Measurements from ENCODE around the gene GALNT14.

The GALNT14 gene

GRCh38 chr2:30865243-30865642 lies 273.0 kb downstream of the GALNT14 start:
- DNase-seq: no peak
- TF ChIP-seq EZH2phosphoT487 (IDR thresholded peaks at IDR 0.05; ENCODE audit: low read length): no peak
- no peak for TF ChIP-seq EZH2 (optimal IDR thresholded peaks at IDR 0.05; ENCODE audit: low read depth, low read length)
- TF ChIP-seq, protein P1, sequence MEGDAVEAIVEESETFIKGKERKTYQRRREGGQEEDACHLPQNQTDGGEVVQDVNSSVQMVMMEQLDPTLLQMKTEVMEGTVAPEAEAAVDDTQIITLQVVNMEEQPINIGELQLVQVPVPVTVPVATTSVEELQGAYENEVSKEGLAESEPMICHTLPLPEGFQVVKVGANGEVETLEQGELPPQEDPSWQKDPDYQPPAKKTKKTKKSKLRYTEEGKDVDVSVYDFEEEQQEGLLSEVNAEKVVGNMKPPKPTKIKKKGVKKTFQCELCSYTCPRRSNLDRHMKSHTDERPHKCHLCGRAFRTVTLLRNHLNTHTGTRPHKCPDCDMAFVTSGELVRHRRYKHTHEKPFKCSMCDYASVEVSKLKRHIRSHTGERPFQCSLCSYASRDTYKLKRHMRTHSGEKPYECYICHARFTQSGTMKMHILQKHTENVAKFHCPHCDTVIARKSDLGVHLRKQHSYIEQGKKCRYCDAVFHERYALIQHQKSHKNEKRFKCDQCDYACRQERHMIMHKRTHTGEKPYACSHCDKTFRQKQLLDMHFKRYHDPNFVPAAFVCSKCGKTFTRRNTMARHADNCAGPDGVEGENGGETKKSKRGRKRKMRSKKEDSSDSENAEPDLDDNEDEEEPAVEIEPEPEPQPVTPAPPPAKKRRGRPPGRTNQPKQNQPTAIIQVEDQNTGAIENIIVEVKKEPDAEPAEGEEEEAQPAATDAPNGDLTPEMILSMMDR (IDR thresholded peaks at IDR 0.05; ENCODE audit: low read length): no peak
- no peak overlapping the region for H3K9ac ChIP-seq (ENCODE audit: low read length)

DNA sequence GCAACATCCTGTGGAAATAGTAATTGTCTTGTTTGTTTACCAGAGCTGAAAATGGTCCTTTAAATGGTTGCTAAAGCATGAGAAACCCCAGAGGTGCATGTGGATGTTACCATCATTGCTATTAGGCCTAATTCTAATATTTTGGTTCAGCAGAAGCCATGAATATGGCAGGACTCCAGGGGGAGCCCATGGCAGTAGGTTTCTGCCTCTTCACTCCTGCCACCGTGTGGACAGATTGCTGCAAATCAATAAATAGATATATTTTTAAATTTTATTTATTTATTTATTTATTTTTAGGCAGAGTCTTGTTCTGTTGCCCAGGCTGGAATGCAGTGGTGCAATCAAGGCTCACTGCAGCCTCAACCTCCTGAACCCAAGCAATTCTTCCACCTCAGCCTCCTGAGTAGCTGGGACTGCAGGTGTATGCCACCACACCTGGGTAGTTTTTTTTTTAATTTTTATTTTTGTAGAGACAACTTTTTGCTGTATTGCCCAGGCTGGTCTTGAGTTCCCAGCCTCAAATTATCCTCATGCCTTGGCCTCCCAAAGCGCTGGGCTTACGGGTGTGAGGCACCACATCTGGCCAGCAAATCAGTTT lies 276.1 kb downstream of the GALNT14 start:
- H3K9me3 ChIP-seq (replicated peaks; ENCODE audit: insufficient read depth, low read length): no peaks in the 10 kb centered on the region
- H3K36me3 ChIP-seq (replicated peaks; ENCODE audit: insufficient read depth, low read length): no peaks in the 10 kb centered on the region
- H3K9ac ChIP-seq (ENCODE audit: low read length): no peak overlapping the region
- H3K27ac ChIP-seq (ENCODE audit: low read length): no peak overlapping the region
- no peaks in the 10 kb centered on the region for H3K27me3 ChIP-seq (replicated peaks; ENCODE audit: insufficient read depth, low read length)
- DNase-seq: peak; percentile 80
- TF ChIP-seq, protein P1 (IDR thresholded peaks at IDR 0.05; ENCODE audit: low read length): peak; percentile 71
- no peak for TF ChIP-seq EZH2 (optimal IDR thresholded peaks at IDR 0.05; ENCODE audit: low read depth, low read length)
- H3K4me2 ChIP-seq (ENCODE audit: low read depth, low read length): no peak overlapping the region
- H4K20me1 ChIP-seq (ENCODE audit: insufficient read depth, low read length): no peaks in the 10 kb centered on the region
- H3K79me2 ChIP-seq (ENCODE audit: low read length): no peaks in the 10 kb centered on the region
- no peaks in the 10 kb centered on the region for H3K9me2 ChIP-seq (replicated peaks; ENCODE audit: insufficient read depth, low read length)
- no peaks in the 10 kb centered on the region for H3K4me1 ChIP-seq (ENCODE audit: low read length)
- no peak overlapping the region for H3K4me3 ChIP-seq (ENCODE audit: low read length)
- no peak overlapping the region for H2AFZ ChIP-seq (ENCODE audit: low read length)
- H3F3A ChIP-seq (ENCODE audit: insufficient read depth, low read length): no peaks in the 10 kb centered on the region

More at GRCh38 chr2:30865243-30865642, 273.0 kb downstream of the GALNT14 start:
- H3K9me3 ChIP-seq (replicated peaks; ENCODE audit: insufficient read depth, low read length): no peaks in the 10 kb centered on the region
- no peaks in the 10 kb centered on the region for H4K20me1 ChIP-seq (ENCODE audit: insufficient read depth, low read length)
- H3K79me2 ChIP-seq (ENCODE audit: low read length): no peaks in the 10 kb centered on the region
- H3K4me2 ChIP-seq (ENCODE audit: low read depth, low read length): no peak overlapping the region
- no peak overlapping the region for H3K27ac ChIP-seq (ENCODE audit: low read length)
- no peaks in the 10 kb centered on the region for H3K9me2 ChIP-seq (replicated peaks; ENCODE audit: insufficient read depth, low read length)
- H3F3A ChIP-seq (ENCODE audit: insufficient read depth, low read length): no peaks in the 10 kb centered on the region
- no peak overlapping the region for H3K4me3 ChIP-seq (ENCODE audit: low read length)
- no peaks in the 10 kb centered on the region for H3K4me1 ChIP-seq (ENCODE audit: low read length)
- H2AFZ ChIP-seq (ENCODE audit: low read length): no peak overlapping the region
- H3K36me3 ChIP-seq (replicated peaks; ENCODE audit: insufficient read depth, low read length): no peaks in the 10 kb centered on the region
- H3K27me3 ChIP-seq (replicated peaks; ENCODE audit: insufficient read depth, low read length): no peaks in the 10 kb centered on the region

- Histone ChIP-seq H4K20me1 (ENCODE audit: insufficient read depth, low read length) (no peaks in the 10 kb centered on the region), H3K9me2 (replicated peaks; ENCODE audit: insufficient read depth, low read length) (no peaks in the 10 kb centered on the region), H3K4me1 (ENCODE audit: low read length) (no peaks in the 10 kb centered on the region), H3K9ac (ENCODE audit: low read length) (no peak overlapping the region), H3K27me3 (replicated peaks; ENCODE audit: insufficient read depth, low read length) (no peaks in the 10 kb centered on the region), H3K27ac (ENCODE audit: low read length) (no peak overlapping the region), H3K9me3 (replicated peaks; ENCODE audit: insufficient read depth, low read length) (no peaks in the 10 kb centered on the region), H3F3A (ENCODE audit: insufficient read depth, low read length) (no peaks in the 10 kb centered on the region), H2AFZ (ENCODE audit: low read length) (no peak overlapping the region), H3K4me3 (ENCODE audit: low read length) (no peak overlapping the region), H3K79me2 (ENCODE audit: low read length) (no peaks in the 10 kb centered on the region), H3K4me2 (ENCODE audit: low read depth, low read length) (no peak overlapping the region), H3K36me3 (replicated peaks; ENCODE audit: insufficient read depth, low read length) (no peaks in the 10 kb centered on the region)
- DNase-seq: no peak
- no peak for TF ChIP-seq EZH2phosphoT487 (IDR thresholded peaks at IDR 0.05; ENCODE audit: low read length)
- TF ChIP-seq, protein P1 (IDR thresholded peaks at IDR 0.05; ENCODE audit: low read length): no peak
These were observed 277.5 kb downstream of the GALNT14 start for GRCh38 chr2:30860726-30861125.
